Forelimb muscle (tissue), 1 donor: ENCODE results near the gene IL12RB1. TPM values are rescaled to one million over a fixed set of nuclear protein-coding genes. Genes with fewer than 3 reads are reported as not detected.

Experiments
- DNase-seq: peaks from one replicate; pipeline ENCODE4 v3.0.0-alpha.2; 2013; ENCODE audit warnings: low read depth
- polyA plus RNA-seq: library from polyadenylated mRNA; unstranded; fragments of 120-200 nt; gene quantifications from one replicate; pipeline ENCODE4 v1.2.1, GENCODE V29; 2013; ENCODE audit not compliant: insufficient read length

The IL12RB1 gene
- polyA plus RNA-seq: 0.35 TPM

DNA sequence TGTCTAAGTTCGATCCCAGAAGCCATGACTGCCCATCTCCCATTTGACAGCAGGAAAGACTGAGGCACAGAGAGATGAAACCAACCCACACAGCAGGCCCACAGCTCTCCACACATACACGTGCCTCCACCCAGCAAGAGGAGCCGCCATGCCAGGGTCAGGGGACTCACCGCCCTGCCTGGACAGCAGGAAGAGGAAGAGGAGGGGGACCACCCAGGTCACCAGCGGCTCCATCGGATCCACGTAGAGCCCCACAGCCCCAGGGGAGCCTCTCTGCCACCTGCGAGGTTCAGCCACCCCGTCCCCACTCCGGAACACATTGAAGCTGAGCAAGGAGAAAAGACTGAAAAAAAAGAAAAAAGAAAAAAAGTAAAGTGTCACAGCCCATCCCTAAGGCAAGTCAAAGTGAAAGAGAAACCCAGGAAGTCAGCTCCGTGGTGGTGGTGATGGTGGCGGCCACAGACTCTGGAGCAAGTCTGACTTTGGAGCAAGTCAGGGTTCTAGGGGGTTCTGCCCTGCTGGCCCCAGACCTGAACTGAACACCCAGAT, at the start of gene IL12RB1:
IL12RB1 (minus strand) TSS at position 345 of the 549 bp plus-strand sequence; CDS start at position 234, 111 bp downstream.
- DNase-seq: no peak

DNA sequence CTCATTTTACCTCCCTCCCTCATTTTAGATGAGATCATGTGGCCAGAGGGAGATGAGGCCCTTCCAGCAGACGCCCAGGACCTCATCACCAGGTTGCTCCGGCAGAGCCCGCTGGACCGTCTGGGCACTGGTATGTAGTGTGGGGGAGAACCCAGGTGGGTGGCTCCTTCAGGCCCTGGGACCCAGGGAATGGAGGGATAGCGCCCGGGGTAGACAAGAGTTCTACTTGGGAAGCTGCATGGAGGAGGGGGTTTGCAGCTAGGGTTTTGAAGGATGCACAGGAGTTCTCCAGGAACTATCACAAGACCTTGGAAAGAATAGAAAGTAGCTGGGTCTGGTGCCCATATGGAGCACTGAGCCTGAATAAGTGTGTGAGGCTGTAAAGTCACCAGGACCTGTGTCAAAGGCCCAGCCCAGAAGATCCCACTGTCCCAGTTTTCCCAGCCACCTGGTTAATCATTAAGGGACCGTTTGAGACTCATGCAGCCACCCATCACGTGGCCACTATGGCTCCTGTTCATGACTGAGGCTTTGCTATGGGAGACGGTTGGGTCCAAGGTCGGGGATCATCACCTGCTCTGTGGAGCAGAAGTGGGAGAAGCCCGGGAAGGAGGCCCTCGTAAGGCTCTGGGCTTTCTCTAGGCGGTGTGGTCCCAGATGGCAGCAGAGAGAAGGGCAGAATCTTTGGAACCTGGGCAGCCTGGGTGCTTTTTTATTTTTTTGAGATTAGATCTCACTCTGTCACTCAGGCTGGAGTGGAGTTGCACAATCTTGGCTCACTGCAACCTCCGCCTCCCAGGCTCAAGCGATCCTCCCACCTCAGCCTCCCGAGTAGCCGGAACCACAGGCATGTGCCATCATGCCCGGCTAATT, 49.2 kb upstream of the IL12RB1 start:
- no peak for DNase-seq

- DNase-seq: no peak
Observed at GRCh38 chr19:18131841-18132596, 45.3 kb upstream of the IL12RB1 start.

- no peak for DNase-seq
Observed at GRCh38 chr19:18130523-18131242, 43.9 kb upstream of the IL12RB1 start.

DNA sequence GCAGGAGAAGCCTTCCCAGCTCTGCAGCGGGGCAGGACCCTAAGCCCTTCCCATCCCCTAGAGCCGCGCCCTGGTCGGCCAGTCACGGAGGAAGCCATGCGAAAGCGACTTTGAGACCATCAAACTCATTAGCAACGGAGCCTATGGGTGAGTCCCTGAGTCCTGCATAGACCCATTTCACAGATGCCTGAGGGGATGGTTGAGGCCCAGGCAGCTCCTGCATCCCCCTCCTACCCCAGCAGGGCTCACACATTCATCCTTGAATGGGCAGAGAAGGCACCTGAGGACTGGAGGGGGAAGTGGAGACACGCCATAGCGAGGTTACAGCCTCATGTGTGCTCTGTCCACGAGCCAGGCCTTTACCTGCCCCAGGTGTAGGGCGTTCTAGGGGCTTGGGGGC, 42.1 kb upstream of the IL12RB1 start:
- no peak for DNase-seq

DNA sequence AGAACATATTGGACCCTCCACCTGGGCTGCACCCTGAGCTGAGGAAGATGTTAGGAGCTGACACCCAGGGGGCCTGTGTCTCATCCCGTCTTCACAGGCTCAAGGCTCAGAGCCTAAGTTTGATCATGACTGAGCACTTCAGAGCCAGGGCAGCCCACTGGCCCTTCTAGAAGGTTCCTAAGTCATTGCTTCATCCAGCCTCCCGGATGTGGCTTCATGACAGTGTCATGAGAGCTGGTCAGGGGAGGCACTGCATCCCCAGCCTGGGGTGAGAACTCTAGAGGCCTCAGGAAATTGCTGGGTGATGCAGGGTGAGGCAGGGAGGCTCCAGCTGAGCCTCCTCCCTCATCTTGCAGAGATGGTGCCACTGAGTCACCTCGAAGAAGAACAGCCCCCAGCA, 41.3 kb upstream of the IL12RB1 start:
- DNase-seq: no peak

DNA sequence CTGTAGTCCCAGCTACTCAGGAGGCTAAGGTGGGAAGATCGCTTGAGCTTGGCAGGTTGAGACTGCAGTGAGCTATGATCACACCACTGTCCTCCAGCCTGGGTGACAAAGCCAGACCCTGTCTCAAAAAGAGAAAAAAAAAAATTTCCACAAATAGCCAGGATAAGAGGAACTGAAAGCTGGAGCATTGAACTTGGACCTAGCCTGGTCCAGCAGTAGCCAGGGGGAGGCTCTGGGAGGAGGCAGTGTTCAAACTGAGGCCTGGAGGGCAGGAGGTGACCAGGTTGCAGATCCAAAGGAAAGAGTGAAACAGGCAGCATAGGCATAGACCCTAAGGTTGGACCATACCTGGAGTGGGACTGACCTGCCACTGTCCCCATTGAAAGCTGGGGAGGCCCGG, 39.4 kb upstream of the IL12RB1 start:
- DNase-seq: no peak

DNA sequence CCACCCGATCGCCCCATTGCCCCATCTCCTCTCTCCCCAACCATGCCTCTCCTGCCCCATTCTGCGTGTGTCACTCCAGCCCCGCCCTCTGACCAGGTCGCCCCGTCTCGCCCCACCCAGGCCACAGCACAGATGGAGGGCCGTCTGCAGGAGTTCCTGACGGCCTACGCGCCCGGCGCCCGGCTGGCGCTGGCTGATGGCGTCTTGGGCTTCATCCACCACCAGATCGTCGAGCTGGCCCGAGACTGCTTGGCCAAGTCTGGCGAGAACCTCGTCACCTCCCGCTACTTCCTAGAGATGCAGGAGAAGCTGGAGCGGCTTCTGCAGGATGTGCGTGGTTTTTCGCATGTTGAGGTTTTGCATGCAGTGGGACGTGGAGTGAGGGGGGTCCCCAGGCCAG, 37.1 kb upstream of the IL12RB1 start:
- no peak for DNase-seq

DNA sequence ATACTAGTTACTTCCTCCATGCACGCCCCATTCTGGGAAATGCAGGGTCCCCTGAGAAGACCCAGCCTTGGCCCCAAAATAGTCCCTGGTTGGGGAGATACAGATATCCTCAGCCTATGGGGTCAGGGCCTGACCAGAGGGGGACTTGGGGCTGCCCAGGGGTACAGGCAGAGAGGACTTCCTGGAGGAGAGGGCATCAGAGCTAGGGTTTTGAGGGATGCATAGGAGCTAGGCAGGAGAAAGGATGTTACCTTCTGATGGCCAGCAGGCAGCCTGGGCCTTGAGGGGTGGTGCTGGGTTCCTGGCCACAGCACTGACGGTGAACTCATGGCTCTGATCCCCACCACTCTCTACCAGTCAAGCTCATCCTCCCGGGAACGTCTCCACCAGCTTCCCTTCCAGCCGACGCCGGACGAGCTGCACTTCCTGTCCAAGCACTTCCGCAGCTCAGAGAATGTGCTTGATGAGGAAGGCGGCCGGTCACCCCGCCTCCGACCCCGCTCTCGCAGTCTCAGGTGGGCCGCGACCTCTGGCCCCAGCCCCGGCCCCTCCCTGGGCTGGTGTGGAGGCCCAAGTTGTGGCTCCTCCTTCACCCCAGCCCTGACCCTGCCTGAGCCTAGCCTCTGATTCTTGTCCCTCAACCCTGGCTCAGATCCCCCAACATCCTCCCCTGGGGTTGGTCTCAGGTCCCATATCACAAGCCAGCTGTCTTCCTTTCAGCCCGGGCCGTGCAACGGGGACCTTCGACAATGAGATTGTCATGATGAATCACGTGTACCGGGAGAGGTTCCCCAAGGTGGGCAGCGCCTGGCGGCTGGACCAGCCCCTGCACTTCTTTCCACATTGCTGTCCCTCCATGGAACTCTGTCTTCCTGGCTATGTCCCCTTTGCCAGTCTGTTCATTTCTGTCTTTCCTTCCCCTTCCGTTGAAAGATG, 36.4 kb upstream of the IL12RB1 start:
- DNase-seq: no peak

DNA sequence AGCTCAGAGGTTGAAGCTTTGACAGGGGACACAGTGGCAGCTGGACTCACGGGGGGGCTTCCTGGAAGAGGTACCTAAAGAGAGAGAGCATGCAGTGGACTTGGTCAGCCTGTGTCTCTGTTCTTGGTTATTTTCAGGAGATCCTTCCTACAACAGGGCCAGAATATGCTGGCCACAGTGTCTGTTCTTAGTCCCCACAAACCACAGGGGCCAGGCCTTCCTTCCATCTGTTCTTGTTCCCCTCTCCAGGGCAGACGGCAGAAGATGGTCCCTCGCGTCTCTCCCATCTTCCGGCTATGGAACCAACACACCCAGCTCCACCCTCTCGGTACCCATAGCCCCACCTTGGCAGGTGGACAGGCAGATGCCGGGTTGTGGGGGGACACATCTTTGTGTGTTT, 35.7 kb upstream of the IL12RB1 start:
- DNase-seq: no peak

DNA sequence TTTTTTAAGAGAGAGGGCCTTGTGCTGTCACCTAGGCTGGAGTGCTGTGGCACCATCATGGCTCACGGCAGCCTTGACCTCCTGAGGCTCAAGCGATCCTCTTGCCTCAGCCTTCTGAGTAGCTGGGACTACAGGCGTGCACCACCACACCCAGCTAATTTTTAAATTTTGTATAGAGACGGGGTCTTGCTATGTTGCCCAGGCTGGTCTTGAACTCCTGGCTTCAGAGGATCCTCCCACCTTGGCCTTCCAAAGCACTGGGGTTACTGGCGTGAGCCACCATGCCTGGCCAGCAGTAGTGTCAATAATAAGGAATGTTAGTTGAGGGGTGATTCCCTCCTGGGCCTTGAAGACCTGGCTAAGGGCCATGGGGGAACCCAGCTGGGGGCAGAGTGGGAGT, 34.4 kb upstream of the IL12RB1 start:
- no peak for DNase-seq

GRCh38 chr19:18120127-18120526, 33.4 kb upstream of the IL12RB1 start:
- no peak for DNase-seq

- DNase-seq: no peak
Observed at GRCh38 chr19:18119717-18120105, 33.0 kb upstream of the IL12RB1 start.

DNA sequence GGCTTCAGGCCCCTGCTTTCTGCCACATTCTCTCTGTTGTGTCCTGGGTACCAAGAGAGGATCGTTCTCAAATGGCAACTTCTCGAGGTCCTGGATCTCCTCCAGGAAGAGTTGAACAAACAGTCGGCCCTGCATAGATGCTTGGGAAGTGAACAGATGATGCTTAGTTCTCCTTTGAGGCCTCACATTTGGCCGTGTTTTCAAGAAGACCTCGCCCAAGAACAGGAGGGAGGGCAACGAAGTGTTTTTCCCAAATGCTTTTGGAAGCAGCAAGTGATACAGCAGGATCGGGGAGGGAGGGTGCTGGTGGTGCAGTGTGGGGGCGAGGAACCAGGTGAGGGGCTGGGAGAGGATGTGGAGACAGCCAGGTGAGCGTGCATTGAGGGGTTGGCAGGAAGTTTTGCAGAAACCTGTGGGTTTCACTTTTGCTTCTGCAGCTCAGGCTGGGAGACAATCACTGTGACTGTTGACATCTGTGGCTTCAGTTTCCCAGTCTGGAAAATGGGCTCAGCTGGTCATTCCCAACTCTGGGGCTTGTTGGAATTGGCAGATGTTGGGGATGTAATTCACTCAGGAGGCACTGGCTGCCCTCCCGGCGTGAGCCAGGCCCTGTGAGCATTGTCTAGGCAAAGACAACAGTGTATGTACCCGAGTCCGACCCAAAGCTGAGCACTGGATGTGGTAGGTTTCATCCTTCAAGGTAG, 32.4 kb upstream of the IL12RB1 start:
- DNase-seq: no peak

- no peak for DNase-seq
Observed at GRCh38 chr19:18118420-18119012, 31.8 kb upstream of the IL12RB1 start.

DNA sequence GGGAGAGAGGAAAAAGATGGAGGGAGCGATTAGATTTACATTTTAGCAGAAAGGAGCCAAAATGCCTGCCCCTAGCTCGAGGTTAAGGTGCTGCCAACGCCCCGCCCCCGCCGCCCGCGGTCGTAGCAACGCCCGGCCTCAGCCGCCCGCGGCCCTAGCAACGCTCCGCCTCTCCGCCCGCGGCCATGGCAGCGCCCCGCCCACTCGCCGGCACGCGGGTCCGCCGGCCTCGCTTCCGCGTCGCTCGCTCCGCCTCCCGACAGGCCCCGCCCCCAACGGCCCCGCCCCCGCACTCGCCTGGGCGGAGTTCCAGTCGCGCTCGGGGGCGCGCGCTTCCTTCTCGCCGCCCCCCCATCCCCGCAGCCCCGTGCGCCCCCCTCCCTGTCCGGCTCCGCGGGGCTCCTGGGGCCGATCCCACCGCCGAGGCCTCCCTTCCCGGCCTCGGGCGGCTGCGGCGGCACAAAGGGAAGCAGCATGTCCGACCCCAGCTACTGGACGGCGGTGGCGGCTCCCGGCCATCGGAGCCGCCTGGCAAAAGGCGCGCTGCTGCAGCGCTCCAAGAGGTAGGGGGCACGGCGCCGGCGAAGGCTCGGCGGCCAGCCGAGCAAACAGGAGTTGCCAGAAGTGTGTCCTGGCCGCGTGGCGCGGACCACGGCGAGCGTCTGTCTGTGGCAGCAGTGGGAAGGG, 31.1 kb upstream of the IL12RB1 start:
- DNase-seq: no peak

DNA sequence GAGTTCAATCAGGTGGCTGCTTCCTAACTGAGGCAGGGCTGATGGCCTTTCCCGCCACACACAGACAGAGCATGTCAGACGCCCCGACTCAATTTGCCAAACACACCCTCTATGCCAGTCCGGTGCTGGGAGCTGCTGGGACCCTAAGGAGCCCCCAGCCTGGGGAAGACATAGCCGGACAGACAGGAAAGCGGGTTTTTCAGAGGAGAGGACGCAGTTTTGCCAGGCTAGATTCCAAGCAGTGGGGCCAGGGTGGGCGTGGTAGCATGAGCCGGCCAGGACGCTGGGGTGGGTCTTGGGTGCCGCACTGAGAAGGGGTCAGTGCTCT, 30.6 kb upstream of the IL12RB1 start:
- DNase-seq: no peak

- DNase-seq: no peak
Observed at GRCh38 chr19:18114483-18114882, 27.7 kb upstream of the IL12RB1 start.

DNA sequence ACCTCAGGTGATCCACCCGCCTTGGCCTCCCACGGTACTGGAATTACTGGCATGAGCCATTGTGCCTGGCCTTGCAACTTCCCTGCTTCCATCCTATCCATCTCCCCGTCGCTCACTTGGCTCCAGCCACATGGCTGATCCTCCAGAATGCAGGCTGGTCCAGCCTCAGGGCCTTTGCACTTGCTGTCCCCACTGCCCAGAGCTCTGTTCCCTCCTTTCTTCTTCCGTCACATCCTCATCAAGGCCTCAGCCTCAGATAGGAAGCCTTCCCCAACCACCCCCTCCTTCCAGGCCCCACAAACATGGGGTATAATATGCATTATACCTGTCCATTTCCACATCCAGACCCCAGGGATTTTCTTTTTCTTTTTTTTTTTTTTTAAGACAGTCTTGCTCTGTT, 27.1 kb upstream of the IL12RB1 start:
- no peak for DNase-seq
